Natural killer cell (primary cell): Measurements from ENCODE around the gene TRRAP. TPM values are rescaled to one million over a fixed set of nuclear protein-coding genes. Genes with fewer than 3 reads are reported as not detected.

Experiments
- ATAC-seq, 3 donors: fragments of 150-1000 bp in 2 of 3; fragments of 200-7000 bp in 1 of 3; cut with Tn5 transposase; 1 replicate in 1 of 3; 2 replicates in 2 of 3; pipeline ENCODE4 v1.10.0; 2021; ENCODE audit warnings: mild to moderate bottlenecking in 2 of 3, moderate library complexity in 2 of 3
- DNase-seq, 2 donors: peaks; one replicate each; pipeline versions ENCODE4 v3.0.0 to v3.0.0-alpha.2; 2013 to 2021; ENCODE audit warnings: mixed read lengths in 1 of 2
- H3K27ac ChIP-seq: one replicate; pipeline ENCODE4 v1.5.1; 2013; ENCODE audit warnings: mild to moderate bottlenecking, low read length
- H3K27me3 ChIP-seq: one replicate; pipeline ENCODE4 v1.6.1; 2013; ENCODE audit warnings: low read length; ENCODE audit not compliant: control insufficient read depth, insufficient read depth
- H3K36me3 ChIP-seq: one replicate; pipeline ENCODE4 v1.6.1; 2013; ENCODE audit warnings: low read length; ENCODE audit not compliant: control insufficient read depth, insufficient read depth
- H3K4me1 ChIP-seq: one replicate; pipeline ENCODE4 v1.6.1; 2013; ENCODE audit warnings: low read length; ENCODE audit not compliant: control insufficient read depth, insufficient read depth
- H3K4me3 ChIP-seq: one replicate; pipeline ENCODE4 v1.5.1; 2013; ENCODE audit warnings: low read length
- H3K9me3 ChIP-seq: one replicate; pipeline ENCODE4 v1.6.1; 2013; ENCODE audit warnings: low read length; ENCODE audit not compliant: control insufficient read depth, insufficient read depth
- H3K27ac Mint-ChIP-seq, 2 donors: one replicate each; pipeline ENCODE4 v1.8.0; 2022; ENCODE audit warnings: mild to moderate bottlenecking in 2 of 2, mixed read lengths in 2 of 2, moderate library complexity in 1 of 2
- H3K27me3 Mint-ChIP-seq, 2 donors: one replicate each; pipeline ENCODE4 v1.8.0; 2022; ENCODE audit warnings: low read depth in 2 of 2, mixed read lengths in 2 of 2
- H3K36me3 Mint-ChIP-seq: one replicate; pipeline ENCODE4 v1.8.0; 2022; ENCODE audit warnings: mixed read lengths
- H3K4me1 Mint-ChIP-seq, 2 donors: one replicate each; pipeline ENCODE4 v1.8.0; 2022; ENCODE audit warnings: mixed read lengths in 2 of 2
- H3K4me3 Mint-ChIP-seq: one replicate; pipeline ENCODE4 v1.8.0; 2022; ENCODE audit warnings: mild to moderate bottlenecking, moderate library complexity, mixed read lengths
- H3K9me3 Mint-ChIP-seq, 2 donors: one replicate each; pipeline ENCODE4 v1.8.0; 2022; ENCODE audit warnings: mixed read lengths in 2 of 2
- WGBS: methylation state at CpG from one replicate; pipeline ENCODE4 v1.1.7; 2013; ENCODE audit warnings: missing lambda C conversion rate; ENCODE audit not compliant: insufficient coverage; 5-methylcytosine and 5-hydroxymethylcytosine counted together
- intact Hi-C: fragments of 100-400 bp; cut with micrococcal nuclease; formaldehyde crosslinking; loops from one replicate; pipeline ENCODE4 v1.14.2; 2022
- total RNA-seq, 4 donors: library from RNA; stranded (reverse); fragments of 120-200 nt in 1 of 4; gene quantifications; one replicate each; pipeline versions ENCODE4 v1.2.3 to v1.2.4, GENCODE V29; 2013 to 2022
- TF ChIP-seq, protein P1 (sequence below): fragments of 200-600 bp; IDR thresholded peaks from one replicate; pipeline ENCODE4 v1.8.0; 2022; ENCODE audit warnings: antibody characterized with exemption

TRRAP gene
- total RNA-seq, 3 donors from 2014 or later (not counting 1 experiment from before 2014, with no cell fraction given) = 45.4 to 62.9 (median 62.4) TPM

DNA sequence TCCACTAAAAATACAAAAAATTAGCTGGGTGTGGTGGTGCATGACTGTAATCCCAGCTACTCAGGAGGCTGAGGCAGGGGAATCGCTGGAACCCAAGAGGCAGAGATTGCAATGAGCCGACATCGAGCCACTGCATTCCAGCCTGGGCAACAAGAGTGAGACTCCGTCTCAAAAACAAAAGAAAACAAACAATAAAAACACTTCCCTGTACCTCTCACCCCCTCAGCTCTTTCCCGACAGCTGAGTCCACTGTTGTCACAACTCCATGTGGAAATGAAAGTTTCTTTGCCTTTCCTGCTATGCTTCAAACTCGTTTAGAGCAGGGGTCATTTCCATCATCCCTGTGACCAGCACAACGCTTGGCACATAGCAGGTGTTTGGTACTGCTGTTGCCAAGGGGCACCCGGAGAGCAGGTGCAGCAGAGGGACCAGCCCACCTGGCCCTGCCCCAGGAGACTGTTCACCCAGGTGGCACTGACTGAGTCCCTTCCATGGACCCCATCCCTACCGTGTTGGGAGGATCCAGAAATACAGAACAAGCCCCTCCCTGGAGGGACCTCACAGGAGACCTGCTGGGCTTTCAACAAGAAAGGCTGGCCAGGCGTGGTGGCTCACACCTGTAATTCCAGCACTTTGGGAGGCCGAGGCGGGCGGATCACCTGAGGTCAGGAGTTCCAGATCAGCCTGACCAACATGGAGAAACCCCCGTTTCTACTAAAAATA is 13.4 kb upstream of the TRRAP start:
- Mint-ChIP-seq H3K4me3 (no peak overlapping the region), H3K4me1 (no peaks in the 10 kb centered on the region), H3K27ac (no peak overlapping the region), H3K36me3 (no peaks in the 10 kb centered on the region), H3K27me3 (peaks cover 0 to 14% of the 10 kb centered on the region in 2 donors), H3K9me3 (no peaks in the 10 kb centered on the region)
- Histone ChIP-seq H3K27me3 (peaks cover 15% of the 10 kb centered on the region), H3K4me1 (peaks cover 3% of the 10 kb centered on the region), H3K36me3 (no peaks in the 10 kb centered on the region), H3K27ac (no peak overlapping the region), H3K4me3 (no peak overlapping the region), H3K9me3 (no peaks in the 10 kb centered on the region)
- 75% methylated on average over 14 of the region's 14 CpGs for WGBS
- TF ChIP-seq, protein P1, sequence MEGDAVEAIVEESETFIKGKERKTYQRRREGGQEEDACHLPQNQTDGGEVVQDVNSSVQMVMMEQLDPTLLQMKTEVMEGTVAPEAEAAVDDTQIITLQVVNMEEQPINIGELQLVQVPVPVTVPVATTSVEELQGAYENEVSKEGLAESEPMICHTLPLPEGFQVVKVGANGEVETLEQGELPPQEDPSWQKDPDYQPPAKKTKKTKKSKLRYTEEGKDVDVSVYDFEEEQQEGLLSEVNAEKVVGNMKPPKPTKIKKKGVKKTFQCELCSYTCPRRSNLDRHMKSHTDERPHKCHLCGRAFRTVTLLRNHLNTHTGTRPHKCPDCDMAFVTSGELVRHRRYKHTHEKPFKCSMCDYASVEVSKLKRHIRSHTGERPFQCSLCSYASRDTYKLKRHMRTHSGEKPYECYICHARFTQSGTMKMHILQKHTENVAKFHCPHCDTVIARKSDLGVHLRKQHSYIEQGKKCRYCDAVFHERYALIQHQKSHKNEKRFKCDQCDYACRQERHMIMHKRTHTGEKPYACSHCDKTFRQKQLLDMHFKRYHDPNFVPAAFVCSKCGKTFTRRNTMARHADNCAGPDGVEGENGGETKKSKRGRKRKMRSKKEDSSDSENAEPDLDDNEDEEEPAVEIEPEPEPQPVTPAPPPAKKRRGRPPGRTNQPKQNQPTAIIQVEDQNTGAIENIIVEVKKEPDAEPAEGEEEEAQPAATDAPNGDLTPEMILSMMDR = no peak
- DNase-seq (no peak), ATAC-seq (no peak)
- intact Hi-C loops = no loop called here

DNA sequence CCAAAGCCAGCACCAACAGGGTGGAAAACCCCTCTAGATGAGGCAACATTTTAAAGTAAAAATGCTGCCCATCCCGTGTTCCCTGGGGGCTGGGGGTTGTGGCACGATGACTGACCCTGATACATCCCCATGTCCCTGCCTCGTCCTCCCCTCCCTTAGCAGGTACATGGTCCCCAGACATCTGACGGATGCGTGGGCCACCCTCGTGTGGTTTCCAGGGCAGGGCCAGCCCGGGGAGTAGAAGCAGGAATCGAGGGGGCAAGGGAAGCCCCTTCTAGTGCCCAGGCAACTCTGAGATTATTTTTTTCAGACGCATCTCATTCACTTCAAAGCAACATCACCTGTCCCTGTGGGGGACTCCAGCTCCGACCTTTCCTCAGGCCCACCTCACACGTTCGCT is 12.0 kb upstream of the TRRAP start:
- intact Hi-C loops = no loop called here
- Mint-ChIP-seq H3K9me3 (no peaks in the 10 kb centered on the region), H3K36me3 (no peaks in the 10 kb centered on the region), H3K4me1 (no peaks in the 10 kb centered on the region), H3K4me3 (no peak overlapping the region), H3K27ac (no peak overlapping the region), H3K27me3 (peaks cover 0 to 16% of the 10 kb centered on the region in 2 donors)
- Histone ChIP-seq H3K4me3 (no peak overlapping the region), H3K36me3 (no peaks in the 10 kb centered on the region), H3K9me3 (no peaks in the 10 kb centered on the region), H3K4me1 (peaks cover 14% of the 10 kb centered on the region), H3K27me3 (peaks cover 16% of the 10 kb centered on the region), H3K27ac (no peak overlapping the region)
- TF ChIP-seq, protein P1 = no peak
- no peak for ATAC-seq
- DNase-seq = no peak
- 92% methylated on average over 12 of the region's 12 CpGs for WGBS

DNA sequence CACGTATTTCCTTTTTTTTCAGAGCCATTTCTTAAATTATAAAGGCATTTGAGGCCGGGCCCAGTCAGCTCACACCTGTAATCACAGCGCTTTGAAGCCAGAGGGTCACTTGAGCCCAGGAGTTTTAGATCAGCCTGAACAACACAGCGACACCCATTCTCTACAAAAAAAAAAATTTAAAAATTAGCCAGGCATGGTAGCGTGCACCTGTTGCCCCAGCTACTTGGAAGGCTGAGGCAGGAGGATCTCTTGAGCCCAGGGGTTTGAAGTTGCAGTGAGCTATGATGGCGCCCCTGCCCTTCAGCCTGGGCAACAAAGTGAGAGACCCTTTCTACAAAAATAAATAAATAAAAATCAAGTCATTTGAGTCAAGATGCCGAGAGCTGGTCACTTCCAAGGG is 11.6 kb upstream of the TRRAP start:
- no peak for ATAC-seq

More for the DNA sequence above, 11.6 kb upstream of the TRRAP start:
- no peaks in the 10 kb centered on the region for H3K36me3 ChIP-seq
- H3K9me3 ChIP-seq = no peaks in the 10 kb centered on the region
- TF ChIP-seq, protein P1 = no peak
- peaks cover 14% of the 10 kb centered on the region for H3K4me1 ChIP-seq
- no peak overlapping the region for H3K4me3 ChIP-seq
- Mint-ChIP-seq H3K4me3 (no peak overlapping the region), H3K36me3 (no peaks in the 10 kb centered on the region), H3K9me3 (no peaks in the 10 kb centered on the region), H3K27ac (no peak overlapping the region), H3K4me1 (no peaks in the 10 kb centered on the region), H3K27me3 (peaks cover 0 to 16% of the 10 kb centered on the region in 2 donors)
- no peak overlapping the region for H3K27ac ChIP-seq
- H3K27me3 ChIP-seq = peaks cover 17% of the 10 kb centered on the region
- 91% methylated on average over 6 of the region's 7 CpGs for WGBS
- DNase-seq = no peak
- intact Hi-C loops = no loop called here
